Choroid plexus epithelial cell (primary cell): ENCODE data around the gene ZNF335.

Source experiments
- DNase-seq: peaks from one replicate; pipeline ENCODE4 v3.0.0-alpha.2; 2010; ENCODE audit warnings: low read depth
- H3K4me3 ChIP-seq: 2 replicates; pipeline ENCODE4 v1.5.1; 2011; ENCODE audit warnings: low read depth, mild to moderate bottlenecking, control low read depth, low read length, moderate library complexity
- TF ChIP-seq, protein P1 (sequence below): conservative IDR thresholded peaks from 2 replicates; pipeline ENCODE4 v1.5.1; 2011; ENCODE audit warnings: low read depth, mild to moderate bottlenecking, control low read depth, inconsistent platforms, low read length, moderate library complexity

ZNF335 gene

DNA sequence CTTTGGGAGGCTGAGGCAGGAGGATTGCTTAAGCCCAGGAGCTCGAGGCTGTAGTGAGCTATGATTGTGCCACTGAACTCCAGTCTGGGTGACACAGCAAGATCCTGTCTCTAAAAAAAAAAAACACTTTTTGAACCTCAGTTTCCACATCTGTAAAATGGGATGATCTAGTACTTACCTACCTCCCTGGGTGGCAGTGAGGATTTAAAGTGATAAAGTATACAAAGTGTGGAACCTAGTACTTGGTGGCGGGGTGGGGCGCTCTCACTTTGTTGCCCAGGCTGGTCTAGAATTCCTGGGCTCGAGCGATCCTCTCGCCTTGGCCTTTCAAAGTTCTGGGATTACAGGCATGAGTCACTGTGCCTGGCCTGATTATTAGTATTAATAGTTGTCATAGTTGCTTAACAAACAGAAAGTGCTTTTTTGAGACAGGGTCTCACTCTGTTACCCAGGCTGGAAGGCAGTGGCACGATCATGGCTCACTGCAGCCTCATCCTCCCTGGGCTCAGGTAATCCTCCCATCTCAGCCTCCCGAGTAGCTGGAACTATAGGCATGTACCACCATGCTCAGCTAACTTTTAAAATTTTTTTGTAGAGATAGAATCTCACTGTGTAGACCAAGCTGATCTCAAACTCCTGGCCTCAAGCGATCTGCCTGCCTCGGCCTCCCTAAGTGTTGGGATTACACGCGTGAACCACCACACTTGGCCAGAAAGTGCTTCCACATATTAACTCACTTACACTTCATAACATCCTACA, 53.0 kb downstream of the ZNF335 start:
- TF ChIP-seq, protein P1, sequence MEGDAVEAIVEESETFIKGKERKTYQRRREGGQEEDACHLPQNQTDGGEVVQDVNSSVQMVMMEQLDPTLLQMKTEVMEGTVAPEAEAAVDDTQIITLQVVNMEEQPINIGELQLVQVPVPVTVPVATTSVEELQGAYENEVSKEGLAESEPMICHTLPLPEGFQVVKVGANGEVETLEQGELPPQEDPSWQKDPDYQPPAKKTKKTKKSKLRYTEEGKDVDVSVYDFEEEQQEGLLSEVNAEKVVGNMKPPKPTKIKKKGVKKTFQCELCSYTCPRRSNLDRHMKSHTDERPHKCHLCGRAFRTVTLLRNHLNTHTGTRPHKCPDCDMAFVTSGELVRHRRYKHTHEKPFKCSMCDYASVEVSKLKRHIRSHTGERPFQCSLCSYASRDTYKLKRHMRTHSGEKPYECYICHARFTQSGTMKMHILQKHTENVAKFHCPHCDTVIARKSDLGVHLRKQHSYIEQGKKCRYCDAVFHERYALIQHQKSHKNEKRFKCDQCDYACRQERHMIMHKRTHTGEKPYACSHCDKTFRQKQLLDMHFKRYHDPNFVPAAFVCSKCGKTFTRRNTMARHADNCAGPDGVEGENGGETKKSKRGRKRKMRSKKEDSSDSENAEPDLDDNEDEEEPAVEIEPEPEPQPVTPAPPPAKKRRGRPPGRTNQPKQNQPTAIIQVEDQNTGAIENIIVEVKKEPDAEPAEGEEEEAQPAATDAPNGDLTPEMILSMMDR = no peak
- H3K4me3 ChIP-seq = no peak overlapping the region
- peak; percentile 47 for DNase-seq

DNA sequence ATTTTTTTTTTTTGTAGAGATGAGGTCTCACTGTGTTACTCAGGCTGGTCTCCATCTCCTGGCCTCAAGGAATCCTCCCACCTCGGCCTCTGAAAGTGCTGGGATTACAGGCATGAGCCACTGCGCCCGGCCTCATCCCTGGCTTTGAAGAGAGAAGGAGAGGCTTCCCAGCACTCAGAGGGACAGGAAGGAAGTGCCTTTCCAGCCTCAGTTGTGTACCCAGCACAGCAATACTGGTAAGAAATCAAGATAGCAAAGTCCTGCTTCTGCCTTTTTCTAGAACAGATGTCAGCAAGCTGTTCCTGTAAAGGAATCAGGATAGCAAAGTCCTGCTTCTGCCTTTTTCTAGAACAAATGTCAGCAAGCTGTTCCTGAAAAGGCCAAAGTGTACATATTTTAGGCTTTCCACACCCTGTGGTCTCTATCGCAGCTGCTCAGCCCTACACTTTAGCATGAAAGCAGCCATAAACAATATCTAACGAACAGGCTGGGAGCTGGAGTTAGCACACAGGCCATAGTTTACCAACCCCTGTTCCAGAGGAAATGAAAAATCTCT, 53.7 kb downstream of the ZNF335 start:
- DNase-seq = peak; percentile 91
- TF ChIP-seq, protein P1 = no peak
- H3K4me3 ChIP-seq = no peak overlapping the region

DNA sequence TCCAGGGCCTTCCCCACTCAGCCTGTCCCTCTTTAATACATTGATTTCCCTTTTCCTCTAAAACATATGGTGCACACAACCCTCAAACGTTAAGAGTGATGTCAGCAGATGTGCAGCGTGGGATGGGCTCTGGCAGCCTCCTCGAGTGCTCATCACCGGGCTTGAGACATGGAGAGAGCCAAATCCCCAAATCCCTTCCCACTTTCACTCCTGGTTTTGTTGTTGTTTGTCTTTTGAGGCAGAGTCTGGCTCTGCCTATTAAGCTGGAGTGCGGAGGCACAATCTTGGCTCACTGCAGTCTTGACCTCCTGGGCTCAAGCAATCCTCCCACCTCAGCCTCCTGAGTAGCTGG, 54.2 kb downstream of the ZNF335 start:
- DNase-seq = peak; percentile 60
- TF ChIP-seq, protein P1 = no peak
- no peak overlapping the region for H3K4me3 ChIP-seq

DNA sequence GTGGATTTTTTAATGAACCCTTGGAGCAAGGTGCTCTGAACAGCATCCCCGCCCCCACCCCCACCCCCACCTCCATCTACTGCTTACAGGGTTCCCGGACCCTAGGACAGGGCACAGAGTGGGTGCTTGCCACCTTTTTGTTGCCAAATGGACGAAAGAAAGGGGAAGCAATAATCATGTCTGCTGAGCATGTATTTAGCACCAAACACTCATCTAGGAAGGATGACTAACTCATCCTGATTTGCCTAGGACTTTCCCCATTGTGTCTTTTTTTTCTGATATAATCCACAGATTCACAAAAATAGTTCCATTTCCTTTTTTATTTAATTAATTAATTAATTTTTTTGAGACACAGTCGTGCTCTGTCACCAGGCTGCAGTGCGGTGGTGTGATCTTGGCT, 58.9 kb downstream of the ZNF335 start:
- no peak overlapping the region for H3K4me3 ChIP-seq
- TF ChIP-seq, protein P1 = no peak
- DNase-seq = no peak

DNA sequence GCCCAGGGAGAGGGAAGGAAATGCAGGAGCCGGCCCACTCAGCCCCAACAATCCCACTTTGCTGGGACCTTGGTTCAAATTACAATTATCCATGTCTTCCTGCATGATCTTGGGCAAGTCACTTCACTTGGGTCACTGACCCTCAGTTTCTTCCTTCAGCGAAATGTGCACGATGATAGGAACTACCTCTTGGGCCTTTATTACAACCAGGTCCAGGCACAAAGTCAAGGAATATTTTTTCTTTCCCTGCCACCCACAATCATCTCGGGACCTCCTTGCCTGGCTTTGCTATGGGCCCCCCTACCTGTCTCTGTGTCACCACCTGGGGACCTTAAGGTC, 59.7 kb downstream of the ZNF335 start:
- peak overlapping the region; percentile 80 for H3K4me3 ChIP-seq
- no peak for DNase-seq
- TF ChIP-seq, protein P1 = no peak

DNA sequence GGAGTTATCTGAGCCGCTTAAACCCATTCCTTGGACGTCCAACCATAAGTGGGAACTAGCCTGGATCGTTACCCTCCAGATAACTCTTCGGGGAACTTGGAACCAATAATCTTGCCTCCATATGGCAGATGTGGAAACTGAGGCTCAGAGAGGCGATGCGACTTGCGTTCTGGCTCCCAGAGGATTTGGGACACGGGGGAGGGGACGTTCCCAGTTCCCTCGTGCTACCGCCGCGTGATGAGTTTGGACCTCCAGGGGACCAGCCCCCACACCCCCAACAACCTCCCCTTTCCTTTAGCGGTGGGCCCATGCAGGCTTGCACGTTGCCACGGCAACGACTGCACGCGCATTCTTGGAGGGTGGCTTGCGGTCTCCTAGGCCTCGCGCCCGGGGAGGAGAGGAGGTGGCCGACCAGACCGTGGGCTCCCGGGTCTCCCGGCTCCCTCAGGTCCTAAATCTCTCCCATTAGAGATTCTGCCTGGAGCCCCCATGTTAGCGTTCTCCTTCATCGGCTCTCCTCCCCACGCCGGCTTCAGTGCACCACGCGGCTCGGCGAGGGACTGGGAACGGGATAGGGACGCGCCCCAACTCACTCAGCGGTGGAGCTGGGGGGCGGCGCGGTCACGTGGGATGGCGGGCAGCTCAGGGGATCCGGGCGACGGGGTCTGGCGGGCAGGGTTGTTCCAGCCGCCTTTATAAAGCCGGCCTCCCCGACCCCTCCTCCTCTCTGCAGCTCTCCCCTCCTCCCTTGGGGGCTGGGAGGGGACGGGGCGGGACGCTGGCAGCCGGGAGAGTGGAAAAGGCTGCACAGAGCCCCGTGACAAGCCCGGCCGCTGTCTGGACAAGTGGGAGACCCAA, 60.3 kb downstream of the ZNF335 start, which contains the start of gene PLTP:
PLTP (minus strand) TSS at position 670 of the 858 bp plus-strand sequence. CDS start 703 bp downstream, outside the sequence.
- TF ChIP-seq, protein P1 = no peak
- DNase-seq = peak; percentile 82
- peak within 1 kb of the TSS; percentile 80 for H3K4me3 ChIP-seq
